SK-N-SH (cell line): Measurements from ENCODE around the gene RPGR. TPM values are rescaled to one million over a fixed set of nuclear protein-coding genes. Genes with fewer than 3 reads are reported as not detected.

Experiments
- CTCF ChIA-PET: fragments of 300-600, 350-600 bp; formaldehyde crosslinking; extraction: SDS; loops from one replicate; lab custom pipeline; 2021; lab: Yijun Ruan, JAX
- POLR2A ChIA-PET: fragments of 350-600 bp; sonication (Branson Sonifier 250); formaldehyde crosslinking; extraction: SDS; loops from one replicate; lab custom pipeline; 2020; ENCODE audit warnings: antibody characterized with exemption, inconsistent platforms; lab: Yijun Ruan, JAX
- DNase-seq: peaks from one replicate; pipeline ENCODE4 v3.0.0; 2012
- H2AFZ ChIP-seq: fragments of 200-600 bp; sonication (generic); 2 replicates; pipeline ENCODE4 v1.8.1; 2016; ENCODE audit warnings: antibody characterized with exemption, mild to moderate bottlenecking, low read depth
- H3F3A ChIP-seq: fragments of 200-600 bp; sonication (generic); replicated peaks from 2 replicates; pipeline ENCODE3; 2016; ENCODE audit warnings: antibody characterized with exemption, mild to moderate bottlenecking; ENCODE audit not compliant: insufficient read depth
- H3K27ac ChIP-seq, 2 experiments: fragments of 200-500 bp in 1 of 2; fragments of 200-600 bp in 1 of 2; sonication (Bioruptor generic) in 1 of 2; sonication (generic), shearing (Covaris generic) in 1 of 2; 2 replicates each; pipeline versions ENCODE4 v1.5.1 to v1.6.1; 2014 to 2016; ENCODE audit warnings: low read depth in 2 of 2, inconsistent platforms in 1 of 2, low read length in 1 of 2, mild to moderate bottlenecking in 1 of 2, mixed read lengths in 1 of 2
- H3K27me3 ChIP-seq: fragments of 200-600 bp; sonication (generic), shearing (Covaris generic); 2 replicates; pipeline ENCODE4 v1.6.1; 2016; ENCODE audit warnings: mixed run types; ENCODE audit not compliant: insufficient read depth
- H3K36me3 ChIP-seq, 2 experiments: fragments of 200-500 bp in 1 of 2; fragments of 200-600 bp in 1 of 2; sonication (Bioruptor generic) in 1 of 2; sonication (generic) in 1 of 2; replicated peaks in 1 of 2; 2 replicates each; pipeline versions ENCODE3 to v1.5.1; 2014 to 2016; ENCODE audit warnings: low read length in 1 of 2, mild to moderate bottlenecking in 1 of 2; ENCODE audit not compliant: insufficient read depth in 2 of 2, control insufficient read depth in 1 of 2
- H3K4me1 ChIP-seq, 2 experiments: fragments of 200-500 bp in 1 of 2; fragments of 200-600 bp in 1 of 2; sonication (Bioruptor generic) in 1 of 2; sonication (generic), shearing (Covaris generic) in 1 of 2; 2 replicates each; pipeline versions ENCODE4 v1.5.1 to v1.6.1; 2014 to 2016; ENCODE audit warnings: low read depth in 1 of 2, low read length in 1 of 2, mixed run types in 1 of 2; ENCODE audit not compliant: insufficient read depth in 2 of 2, control insufficient read depth in 1 of 2
- H3K4me2 ChIP-seq: fragments of 200-600 bp; sonication (generic), shearing (Covaris generic); 2 replicates; pipeline ENCODE4 v1.6.1; 2017; ENCODE audit warnings: mixed run types
- H3K4me3 ChIP-seq, 2 experiments: fragments of 200-500 bp in 1 of 2; fragments of 200-600 bp in 1 of 2; sonication (Bioruptor generic) in 1 of 2; sonication (generic), shearing (Covaris generic) in 1 of 2; 2 replicates each; pipeline versions ENCODE4 v1.5.1 to v1.8.1; 2014 to 2016; ENCODE audit warnings: low read depth in 2 of 2, inconsistent platforms in 1 of 2, low read length in 1 of 2, mild to moderate bottlenecking in 1 of 2, mixed read lengths in 1 of 2, moderate library complexity in 1 of 2
- H3K79me2 ChIP-seq: fragments of 200-600 bp; sonication (generic); 2 replicates; pipeline ENCODE4 v1.8.1; 2017; ENCODE audit warnings: mild to moderate bottlenecking; ENCODE audit not compliant: insufficient read depth
- H3K9ac ChIP-seq: fragments of 200-600 bp; sonication (generic); 2 replicates; pipeline ENCODE4 v1.6.1; 2017; ENCODE audit warnings: mixed run types
- H3K9me2 ChIP-seq: fragments of 200-600 bp; sonication (generic); 2 replicates; pipeline ENCODE4 v1.6.1; 2017; ENCODE audit warnings: mixed run types
- H3K9me3 ChIP-seq: fragments of 200-600 bp; sonication (generic); 2 replicates; pipeline ENCODE4 v1.6.1; 2017; ENCODE audit warnings: mixed run types, mild to moderate bottlenecking, moderate library complexity
- H4K20me1 ChIP-seq: fragments of 200-600 bp; sonication (generic); 2 replicates; pipeline ENCODE4 v1.6.1; 2017; ENCODE audit warnings: mild to moderate bottlenecking, mixed run types; ENCODE audit not compliant: insufficient read depth
- CTCF ChIP-seq: fragments of 200-600 bp; sonication (generic); IDR thresholded peaks from 2 replicates; pipeline ENCODE4 v1.6.1; 2017; ENCODE audit warnings: antibody characterized with exemption, mild to moderate bottlenecking, moderate library complexity
- FOSL2 ChIP-seq: IDR thresholded peaks from 2 replicates; pipeline ENCODE4 v1.4.0; 2012; ENCODE audit warnings: low read depth, mild to moderate bottlenecking, moderate library complexity, borderline replicate concordance
- FOXJ3 ChIP-seq: sonication (generic); formaldehyde crosslinking; IDR thresholded peaks from 2 replicates; pipeline ENCODE4 v1.5.1; 2020; ENCODE audit warnings: mild to moderate bottlenecking, missing genetic modification reagents
- GABPA ChIP-seq: IDR thresholded peaks from 2 replicates; pipeline ENCODE4 v1.4.0; 2012; ENCODE audit warnings: low read depth, mild to moderate bottlenecking
- GATA2 ChIP-seq: sonication (generic); formaldehyde crosslinking; IDR thresholded peaks from 2 replicates; pipeline ENCODE4 v1.5.0; 2020; ENCODE audit warnings: mild to moderate bottlenecking, missing genetic modification reagents
- IRF3 ChIP-seq: fragments of 150-350 bp; IDR thresholded peaks from 2 replicates; pipeline ENCODE4 v1.6.1; 2016; ENCODE audit warnings: mild to moderate bottlenecking, low read depth, low read length
- MAX ChIP-seq: IDR thresholded peaks from 2 replicates; pipeline ENCODE4 v1.4.0; 2012; ENCODE audit warnings: low read depth
- MXI1 ChIP-seq: IDR thresholded peaks from 2 replicates; pipeline ENCODE4 v1.6.1; 2012; ENCODE audit warnings: mild to moderate bottlenecking, low read depth, low read length, improper control_type of control experiment
- NFIC ChIP-seq: IDR thresholded peaks from 2 replicates; pipeline ENCODE4 v1.4.0; 2012; ENCODE audit warnings: borderline replicate concordance
- RCOR1 ChIP-seq: fragments of 150-350 bp; IDR thresholded peaks from 2 replicates; pipeline ENCODE4 v1.6.1; 2017; ENCODE audit warnings: antibody characterized with exemption, low read length
- TEAD4 ChIP-seq: IDR thresholded peaks from 2 replicates; pipeline ENCODE4 v1.4.0; 2012; ENCODE audit warnings: mild to moderate bottlenecking, borderline replicate concordance; ENCODE audit not compliant: insufficient read depth
- USF2 ChIP-seq: fragments of 150-350 bp; IDR thresholded peaks from 2 replicates; pipeline ENCODE4 v1.6.1; 2017; ENCODE audit warnings: antibody characterized with exemption, low read length, low read depth, borderline replicate concordance
- YY1 ChIP-seq: IDR thresholded peaks from 2 replicates; pipeline ENCODE4 v1.4.0; 2012; ENCODE audit warnings: low read depth, mild to moderate bottlenecking
- ZBTB33 ChIP-seq: IDR thresholded peaks from 2 replicates; pipeline ENCODE4 v1.4.0; 2012; ENCODE audit warnings: low read depth, borderline replicate concordance
- WGBS: methylation state at CpG from one replicate; pipeline ENCODE4 v1.1.6; 2017; ENCODE audit warnings: low lambda C conversion rate; 5-methylcytosine and 5-hydroxymethylcytosine counted together
- polyA plus RNA-seq, 3 experiments: library from polyadenylated mRNA; depleted of rRNA; stranded (reverse); fragments of >200 nt; gene quantifications; 2 replicates each; pipeline ENCODE4 v1.2.3, GENCODE V29; 2012

RPGR gene
- polyA plus RNA-seq, 1 of the 3 experiments (the other 2 are of a cell fraction): 1.2 TPM

- 3% methylated on average over 3 of the region's 3 CpGs for WGBS
- no peak overlapping the region for H3K27ac ChIP-seq
- H3K9me2 ChIP-seq: no peaks in the 10 kb centered on the region
- H3K79me2 ChIP-seq: no peaks in the 10 kb centered on the region
- no peaks in the 10 kb centered on the region for H3K9me3 ChIP-seq
- no peaks in the 10 kb centered on the region for H3F3A ChIP-seq
- DNase-seq: no peak
- POLR2A ChIA-PET: no interaction called here
- no peaks in the 10 kb centered on the region for H3K27me3 ChIP-seq
- H3K9ac ChIP-seq: no peak overlapping the region
- no peak overlapping the region for H2AFZ ChIP-seq
- no peak overlapping the region for H3K4me3 ChIP-seq
- CTCF ChIA-PET: interaction anchor here (1.9 kb wide), 1 partner anchor 11 kb away, joined by 5 read pairs; no protein-coding TSS in a partner anchor
- no peak overlapping the region for H3K4me2 ChIP-seq
- no peaks in the 10 kb centered on the region for H4K20me1 ChIP-seq
- no peaks in the 10 kb centered on the region for H3K4me1 ChIP-seq
- TF ChIP-seq ZBTB33 (no peak), CTCF (no peak), USF2 (no peak), RCOR1 (no peak), MXI1 (no peak), MAX (no peak), IRF3 (no peak)
- H3K36me3 ChIP-seq: no peaks in the 10 kb centered on the region
Measured at GRCh38 chrX:38365954-38366353, 38.6 kb upstream of the RPGR start.

- no peak overlapping the region for H3K27ac ChIP-seq
- no peak overlapping the region for H3K9ac ChIP-seq
- ChIA-PET CTCF (no interaction called here), POLR2A (no interaction called here)
- no peaks in the 10 kb centered on the region; the same call in 1 of the 2 replicates for H3K27me3 ChIP-seq
- no peaks in the 10 kb centered on the region for H3F3A ChIP-seq
- H2AFZ ChIP-seq: no peak overlapping the region
- H3K4me2 ChIP-seq: no peak overlapping the region
- no peaks in the 10 kb centered on the region for H3K79me2 ChIP-seq
- no peaks in the 10 kb centered on the region for H3K36me3 ChIP-seq
- no peak for DNase-seq
- no peaks in the 10 kb centered on the region for H3K9me3 ChIP-seq
- no peaks in the 10 kb centered on the region for H3K4me1 ChIP-seq
- H3K4me3 ChIP-seq: no peak overlapping the region
- H3K9me2 ChIP-seq: no peaks in the 10 kb centered on the region
- H4K20me1 ChIP-seq: no peaks in the 10 kb centered on the region
- TF ChIP-seq ZBTB33 (no peak), FOSL2 (no peak), TEAD4 (no peak), YY1 (no peak), IRF3 (no peak), FOXJ3 (CRISPR knock-in tag) (no peak), GATA2 (no peak), CTCF (no peak), GABPA (no peak), NFIC (no peak)
Measured at GRCh38 chrX:38363046-38363445, 35.7 kb upstream of the RPGR start.
